Stimulated activated CD8-positive, alpha-beta memory T cell treated with anti-CD3 and anti-CD28 coated beads, Interleukin-15, amount 100 ng/mL, for 1 hour (primary cell): ENCODE data around the gene ADAM22.

ENCODE experiments used
- DNase-seq: peaks from one replicate; pipeline ENCODE4 v3.0.0-alpha.2; 2020; ENCODE audit warnings: low read depth

The ADAM22 gene

DNA sequence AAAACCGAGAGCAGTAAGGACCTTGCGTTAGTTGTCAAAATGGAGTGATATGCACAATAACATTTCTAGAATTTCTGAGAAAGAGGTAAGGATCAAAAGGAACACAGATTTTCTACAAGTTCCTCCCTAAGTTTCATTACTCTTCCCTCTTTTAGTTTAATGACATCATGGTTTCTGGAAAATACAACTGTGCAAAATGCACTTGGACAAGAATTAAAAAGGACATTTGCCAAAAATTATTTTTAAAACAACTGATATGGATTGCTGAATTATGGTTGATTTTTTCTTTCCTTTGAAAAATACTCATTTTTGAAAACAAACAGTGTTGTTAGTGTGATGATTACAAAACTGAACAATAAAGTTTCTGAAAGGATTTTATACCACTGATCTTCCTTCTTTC, 233.7 kb downstream of the ADAM22 start:
- no peak for DNase-seq

DNA sequence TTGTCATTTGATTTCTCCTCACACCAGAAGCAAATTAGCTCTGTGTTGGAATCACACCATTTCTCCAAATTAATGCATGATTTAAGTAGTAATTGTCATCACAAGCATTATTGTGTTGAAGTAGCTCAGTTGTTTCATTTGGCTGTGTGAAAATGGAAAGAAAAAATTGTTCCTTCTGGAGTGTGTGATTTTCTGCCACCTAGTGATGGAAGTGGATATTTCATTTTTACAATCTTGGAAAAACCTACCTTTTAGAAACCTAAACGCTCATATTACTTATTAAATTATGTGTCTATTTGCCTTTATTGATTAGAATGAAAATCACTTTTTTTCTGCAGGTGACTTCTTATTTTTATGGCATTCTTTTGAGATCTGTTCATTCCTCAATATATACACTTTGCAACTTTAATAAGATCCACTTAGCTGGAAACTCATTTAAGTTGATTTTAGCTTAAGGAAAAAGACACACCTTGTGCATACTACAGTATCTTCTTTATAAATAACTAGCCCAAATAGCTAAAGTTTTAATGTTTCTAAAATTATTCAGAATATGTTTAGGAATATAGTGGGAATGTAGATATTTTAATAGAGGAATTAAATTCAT, 235.8 kb downstream of the ADAM22 start:
- no peak for DNase-seq

- DNase-seq = no peak
These were observed 238.8 kb downstream of the ADAM22 start for GRCh38 chr7:88172842-88173241.

DNA sequence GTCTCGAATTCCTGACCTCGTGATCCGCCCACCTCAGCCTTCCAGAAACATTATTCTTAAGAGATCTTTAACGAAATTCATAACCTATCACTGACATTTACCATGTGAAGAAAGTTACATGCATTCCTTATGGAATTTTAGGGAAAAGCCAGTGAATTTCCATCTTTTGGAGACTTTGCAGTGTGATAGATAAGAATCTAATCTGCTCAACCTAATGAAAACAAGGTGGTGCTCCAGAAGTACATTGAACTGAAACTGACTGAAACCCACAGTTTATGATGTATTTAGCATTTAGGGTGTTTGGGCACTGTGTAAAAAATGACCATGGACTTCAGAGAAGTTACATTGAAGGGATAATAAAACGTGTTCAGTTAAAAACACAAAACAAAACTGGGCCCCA, 242.1 kb downstream of the ADAM22 start:
- DNase-seq = no peak

DNA sequence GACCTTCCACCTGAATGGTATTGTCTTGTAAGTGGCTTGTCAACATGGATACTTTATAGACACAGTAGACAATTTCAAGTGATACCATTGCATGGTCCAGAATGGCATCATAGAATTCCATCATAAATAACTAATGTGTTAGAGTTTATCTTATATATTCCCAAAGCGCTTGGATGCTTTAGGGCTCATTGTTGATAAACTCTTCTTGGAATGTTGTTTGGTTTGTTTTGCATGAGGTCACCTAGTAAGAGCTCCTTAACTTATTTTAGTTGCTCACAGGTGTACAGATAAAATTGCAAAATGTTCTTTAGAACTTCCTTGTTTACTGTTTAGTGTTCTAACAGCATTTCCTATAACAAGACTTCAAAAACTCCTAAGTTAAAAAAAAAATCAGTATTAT, 249.0 kb downstream of the ADAM22 start:
- DNase-seq = no peak

- no peak for DNase-seq
These were observed 250.8 kb downstream of the ADAM22 start for GRCh38 chr7:88184848-88185304.

DNA sequence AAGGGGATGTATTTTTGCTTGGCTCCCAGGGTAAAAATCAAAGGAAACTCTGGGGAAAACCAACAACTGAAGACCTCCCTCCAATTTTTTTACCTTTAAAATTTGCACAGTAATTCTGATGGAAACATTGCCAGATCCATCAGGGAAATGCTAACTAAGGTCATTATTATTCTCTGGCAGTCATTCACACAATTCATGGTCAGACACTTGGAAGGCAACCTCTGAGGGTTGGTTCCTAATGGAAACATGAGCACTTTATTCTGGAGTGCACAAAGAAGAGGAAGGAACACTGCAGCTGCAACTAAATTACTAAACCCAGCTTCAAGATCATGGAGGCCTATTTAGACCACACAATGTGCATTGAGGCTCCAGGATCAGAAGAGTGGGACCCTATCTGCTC, 251.6 kb downstream of the ADAM22 start:
- DNase-seq = no peak

DNA sequence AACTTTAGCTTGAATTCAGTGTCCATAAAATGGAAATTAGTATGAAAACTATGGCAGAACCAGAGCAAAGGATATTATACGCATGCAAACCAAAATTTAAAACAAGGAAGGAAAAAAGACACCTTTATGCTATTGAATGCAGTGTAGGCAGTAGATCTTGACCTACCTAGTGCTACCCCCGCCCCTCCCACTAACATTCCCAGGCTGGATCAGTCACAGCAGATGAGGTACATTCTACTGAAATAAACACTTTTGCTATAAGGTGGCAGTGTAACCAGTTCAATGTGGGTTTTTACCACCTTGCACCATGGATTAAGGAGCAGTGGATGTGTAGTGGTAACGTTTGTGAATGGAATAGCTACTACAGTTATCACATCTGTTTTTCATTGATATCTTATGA, 257.9 kb downstream of the ADAM22 start:
- DNase-seq = no peak

DNA sequence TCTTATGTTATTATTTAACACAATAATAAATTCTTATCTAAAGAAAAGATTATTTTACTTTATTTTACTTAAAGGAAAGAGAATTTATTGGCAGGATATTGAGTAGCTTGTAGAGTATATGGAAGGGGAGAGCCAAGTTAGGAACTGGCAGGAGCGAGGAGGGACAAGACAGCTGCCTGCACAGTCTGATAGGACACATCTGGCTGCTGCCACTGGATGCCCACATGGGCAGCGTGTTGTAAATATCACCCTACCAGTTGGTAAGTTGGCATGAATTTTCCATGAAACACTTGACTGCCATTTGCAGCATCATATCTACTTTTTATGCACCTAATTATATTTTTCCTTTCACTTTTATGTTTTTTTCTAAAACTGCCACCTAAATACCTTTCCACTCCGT, 266.2 kb downstream of the ADAM22 start:
- no peak for DNase-seq

- DNase-seq = no peak
These were observed 266.7 kb downstream of the ADAM22 start for GRCh38 chr7:88200789-88201188.

DNA sequence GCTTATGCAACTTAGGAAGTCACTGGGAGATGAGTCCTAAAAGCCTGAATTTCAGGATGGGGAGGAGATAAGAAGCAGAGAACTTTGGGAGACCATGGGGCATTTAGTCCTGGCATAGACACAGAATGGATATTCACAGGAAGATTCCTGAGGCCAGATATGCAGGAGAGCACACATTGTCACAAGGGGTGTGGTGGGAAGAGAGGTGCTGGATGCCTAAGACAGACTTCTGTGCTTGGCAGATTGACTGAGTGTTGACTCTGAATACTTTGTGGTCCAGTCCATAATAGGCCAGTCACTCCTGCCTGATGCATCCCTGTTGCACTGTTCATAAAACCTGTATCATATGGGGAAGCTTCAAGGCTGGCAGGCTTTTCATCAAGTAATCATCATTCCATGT, 267.3 kb downstream of the ADAM22 start:
- no peak for DNase-seq

GRCh38 chr7:88202278-88202677, 268.2 kb downstream of the ADAM22 start:
- no peak for DNase-seq

- DNase-seq = no peak
These were observed 268.7 kb downstream of the ADAM22 start for GRCh38 chr7:88202799-88203198.

- no peak for DNase-seq
These were observed 269.4 kb downstream of the ADAM22 start for GRCh38 chr7:88203401-88203800.

DNA sequence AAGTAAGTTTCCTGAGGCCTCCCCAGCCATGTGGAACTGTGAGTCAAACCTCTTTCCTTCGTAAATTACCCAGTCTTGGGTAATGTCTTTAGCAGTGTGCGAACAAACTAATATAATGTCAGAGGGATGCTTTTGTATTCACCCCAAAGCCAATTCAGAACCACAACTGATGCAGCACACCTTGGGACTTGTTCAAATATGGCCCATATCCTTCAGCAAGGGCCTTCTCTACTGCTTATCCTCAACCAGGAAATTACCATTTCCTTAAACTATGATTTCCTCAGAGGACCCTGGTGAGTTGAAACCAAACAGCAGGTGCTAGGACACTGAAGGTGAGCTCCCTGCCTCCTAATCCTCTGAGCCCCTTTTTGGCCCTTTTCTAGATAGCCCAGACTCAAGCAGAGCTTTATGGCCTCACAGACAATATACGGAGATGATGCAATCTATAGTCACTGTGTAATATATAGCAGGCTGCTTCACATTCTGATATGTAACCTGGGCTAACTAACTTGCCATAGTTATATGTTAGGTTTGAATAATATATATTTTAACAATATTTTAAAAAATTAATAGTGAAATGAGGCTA, 270.6 kb downstream of the ADAM22 start:
- DNase-seq = no peak

- DNase-seq = no peak
These were observed 271.1 kb downstream of the ADAM22 start for GRCh38 chr7:88205179-88205578.

DNA sequence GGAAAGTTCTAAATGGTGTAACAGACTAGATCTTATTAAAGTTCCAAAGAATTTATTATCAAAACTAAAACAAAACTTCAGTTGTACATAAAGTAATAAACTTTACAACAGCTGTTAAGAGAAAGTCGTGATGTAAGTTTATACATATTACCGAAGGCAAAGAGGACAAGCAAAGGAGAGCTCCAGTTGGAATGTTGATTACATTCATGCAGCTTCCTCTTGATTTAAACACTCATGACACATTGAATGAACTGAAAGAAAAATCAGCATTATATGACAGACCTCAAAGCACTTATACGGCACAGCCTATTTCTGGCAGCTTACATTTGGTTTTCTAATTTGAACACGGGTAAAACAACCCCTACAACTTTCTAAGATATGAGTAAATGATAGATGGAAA, 272.2 kb downstream of the ADAM22 start:
- no peak for DNase-seq

DNA sequence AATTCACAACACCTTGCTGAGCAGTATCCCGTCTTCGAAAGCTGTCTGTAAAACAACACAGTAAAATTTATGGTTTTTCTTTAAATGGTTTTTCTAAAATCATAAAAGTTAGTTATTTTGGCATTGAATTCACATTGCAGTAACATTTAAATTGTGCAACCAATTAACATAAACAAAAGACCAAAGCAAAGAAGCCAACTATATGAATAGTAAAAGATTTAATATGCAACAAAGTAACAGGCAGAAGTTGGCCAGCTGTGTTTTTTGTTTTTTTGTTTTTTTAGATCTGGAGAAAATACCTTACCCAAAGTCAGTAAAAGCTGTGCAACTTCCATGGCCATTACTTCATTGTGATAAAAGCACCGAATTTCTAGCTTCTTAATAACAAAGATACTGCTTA, 274.5 kb downstream of the ADAM22 start:
- no peak for DNase-seq

DNA sequence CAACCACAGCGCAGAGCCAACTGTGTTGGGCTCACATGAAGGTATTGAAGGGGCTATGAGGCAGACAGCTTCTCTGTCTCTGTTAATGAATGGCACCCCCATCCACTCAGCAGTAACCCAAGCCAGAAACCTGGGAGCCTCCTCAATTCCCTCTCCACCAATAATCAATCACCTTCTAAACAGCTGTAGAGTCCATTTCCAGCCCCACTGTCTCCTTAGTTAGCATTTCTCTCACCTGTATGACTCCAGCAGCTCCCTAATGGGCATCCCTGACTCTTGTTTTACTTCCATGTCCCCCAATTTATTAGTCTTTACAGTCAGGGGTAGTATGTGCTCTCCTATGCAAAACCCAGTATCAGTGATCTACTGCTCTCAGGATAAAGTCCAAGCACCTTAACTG, 278.9 kb downstream of the ADAM22 start:
- DNase-seq = no peak

DNA sequence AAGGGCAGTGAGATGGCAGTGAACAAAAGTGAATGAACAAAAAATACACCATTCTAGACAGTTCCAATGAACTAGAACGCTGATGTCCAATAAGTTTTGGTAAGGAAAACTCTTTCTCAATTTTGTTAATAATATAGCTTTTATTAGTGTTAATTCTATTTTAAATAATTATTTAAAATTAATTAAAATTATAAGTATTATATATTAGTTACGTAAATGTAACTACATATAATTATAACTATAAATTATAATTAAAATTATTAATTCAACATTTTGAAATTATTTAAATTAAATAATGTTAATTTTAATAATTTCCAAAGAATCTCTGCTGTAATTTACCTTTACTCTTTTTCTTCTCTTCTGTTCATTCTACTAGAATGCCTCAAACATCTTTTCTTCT, 280.4 kb downstream of the ADAM22 start:
- no peak for DNase-seq

DNA sequence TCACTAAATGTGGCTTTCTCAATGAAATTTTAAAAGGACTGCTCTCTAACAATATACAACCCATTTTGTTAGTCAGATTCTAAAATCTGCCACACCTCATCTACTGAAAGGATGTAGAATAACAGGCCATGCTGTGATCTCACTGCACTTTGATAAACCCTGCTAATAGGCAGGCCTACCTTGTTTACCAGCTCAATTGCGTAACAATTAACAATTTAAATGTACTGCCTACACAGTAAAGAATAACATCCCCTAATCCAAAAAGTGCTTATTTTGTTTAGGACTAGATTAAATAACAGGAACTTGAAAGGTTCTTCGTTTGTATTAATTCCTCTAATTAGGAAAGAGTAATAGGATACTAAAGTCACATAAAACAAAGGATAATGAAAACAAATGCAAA, 281.2 kb downstream of the ADAM22 start:
- DNase-seq = no peak

GRCh38 chr7:88216276-88216675, 282.2 kb downstream of the ADAM22 start:
- no peak for DNase-seq

DNA sequence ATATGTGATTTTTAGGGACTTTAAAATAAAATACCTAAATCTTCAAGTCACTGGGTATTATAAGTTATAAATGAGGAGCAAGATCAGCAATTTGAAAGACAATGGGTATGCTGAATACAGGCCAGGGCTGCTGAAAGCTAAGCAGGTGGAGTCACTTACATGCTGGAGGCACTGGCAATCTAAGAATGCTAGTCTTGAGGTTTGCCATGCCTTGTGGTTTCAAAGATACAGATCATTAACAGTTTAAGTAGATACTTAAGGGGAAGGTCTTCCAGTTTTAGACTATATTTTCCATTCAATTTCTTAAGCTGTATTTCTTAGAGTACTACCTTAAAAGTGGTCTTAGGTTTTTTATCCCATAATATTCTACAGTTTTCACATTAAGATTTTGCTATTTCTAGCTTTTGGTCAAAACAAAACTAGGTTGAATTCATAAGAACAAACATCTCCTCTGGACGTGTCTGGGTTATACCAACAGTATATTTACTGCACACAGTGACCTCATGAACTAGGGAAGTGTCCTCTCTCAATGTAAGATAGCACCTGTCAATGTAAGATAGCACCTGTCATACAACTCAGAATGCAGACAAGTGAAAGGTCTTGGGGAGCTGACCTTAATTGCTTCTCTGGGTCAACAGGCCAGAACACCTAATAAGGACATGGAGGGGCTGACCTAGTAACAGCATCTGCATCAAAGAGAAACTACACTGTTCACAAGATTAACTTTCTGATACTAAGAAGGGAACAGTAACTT, 283.8 kb downstream of the ADAM22 start:
- no peak for DNase-seq

- no peak for DNase-seq
These were observed 284.3 kb downstream of the ADAM22 start for GRCh38 chr7:88218429-88218745.
